SK-N-SH (cell line): ENCODE data around the gene SINHCAF. TPM values are rescaled to one million over a fixed set of nuclear protein-coding genes. Genes with fewer than 3 reads are reported as not detected.

Source experiments
- CTCF ChIA-PET: fragments of 300-600, 350-600 bp; formaldehyde crosslinking; extraction: SDS; loops from one replicate; lab custom pipeline; 2021; lab: Yijun Ruan, JAX
- POLR2A ChIA-PET: fragments of 350-600 bp; sonication (Branson Sonifier 250); formaldehyde crosslinking; extraction: SDS; loops from one replicate; lab custom pipeline; 2020; ENCODE audit warnings: antibody characterized with exemption, inconsistent platforms; lab: Yijun Ruan, JAX
- DNase-seq: peaks from one replicate; pipeline ENCODE4 v3.0.0; 2012
- H2AFZ ChIP-seq: fragments of 200-600 bp; sonication (generic); 2 replicates; pipeline ENCODE4 v1.8.1; 2016; ENCODE audit warnings: antibody characterized with exemption, mild to moderate bottlenecking, low read depth
- H3F3A ChIP-seq: fragments of 200-600 bp; sonication (generic); replicated peaks from 2 replicates; pipeline ENCODE3; 2016; ENCODE audit warnings: antibody characterized with exemption, mild to moderate bottlenecking; ENCODE audit not compliant: insufficient read depth
- H3K27ac ChIP-seq, 2 experiments: fragments of 200-500 bp in 1 of 2; fragments of 200-600 bp in 1 of 2; sonication (Bioruptor generic) in 1 of 2; sonication (generic), shearing (Covaris generic) in 1 of 2; 2 replicates each; pipeline versions ENCODE4 v1.5.1 to v1.6.1; 2014 to 2016; ENCODE audit warnings: low read depth in 2 of 2, inconsistent platforms in 1 of 2, low read length in 1 of 2, mild to moderate bottlenecking in 1 of 2, mixed read lengths in 1 of 2
- H3K27me3 ChIP-seq: fragments of 200-600 bp; sonication (generic), shearing (Covaris generic); 2 replicates; pipeline ENCODE4 v1.6.1; 2016; ENCODE audit warnings: mixed run types; ENCODE audit not compliant: insufficient read depth
- H3K36me3 ChIP-seq, 2 experiments: fragments of 200-500 bp in 1 of 2; fragments of 200-600 bp in 1 of 2; sonication (Bioruptor generic) in 1 of 2; sonication (generic) in 1 of 2; replicated peaks in 1 of 2; 2 replicates each; pipeline versions ENCODE3 to v1.5.1; 2014 to 2016; ENCODE audit warnings: low read length in 1 of 2, mild to moderate bottlenecking in 1 of 2; ENCODE audit not compliant: insufficient read depth in 2 of 2, control insufficient read depth in 1 of 2
- H3K4me1 ChIP-seq, 2 experiments: fragments of 200-500 bp in 1 of 2; fragments of 200-600 bp in 1 of 2; sonication (Bioruptor generic) in 1 of 2; sonication (generic), shearing (Covaris generic) in 1 of 2; 2 replicates each; pipeline versions ENCODE4 v1.5.1 to v1.6.1; 2014 to 2016; ENCODE audit warnings: low read depth in 1 of 2, low read length in 1 of 2, mixed run types in 1 of 2; ENCODE audit not compliant: insufficient read depth in 2 of 2, control insufficient read depth in 1 of 2
- H3K4me2 ChIP-seq: fragments of 200-600 bp; sonication (generic), shearing (Covaris generic); 2 replicates; pipeline ENCODE4 v1.6.1; 2017; ENCODE audit warnings: mixed run types
- H3K4me3 ChIP-seq, 2 experiments: fragments of 200-500 bp in 1 of 2; fragments of 200-600 bp in 1 of 2; sonication (Bioruptor generic) in 1 of 2; sonication (generic), shearing (Covaris generic) in 1 of 2; 2 replicates each; pipeline versions ENCODE4 v1.5.1 to v1.8.1; 2014 to 2016; ENCODE audit warnings: low read depth in 2 of 2, inconsistent platforms in 1 of 2, low read length in 1 of 2, mild to moderate bottlenecking in 1 of 2, mixed read lengths in 1 of 2, moderate library complexity in 1 of 2
- H3K79me2 ChIP-seq: fragments of 200-600 bp; sonication (generic); 2 replicates; pipeline ENCODE4 v1.8.1; 2017; ENCODE audit warnings: mild to moderate bottlenecking; ENCODE audit not compliant: insufficient read depth
- H3K9ac ChIP-seq: fragments of 200-600 bp; sonication (generic); 2 replicates; pipeline ENCODE4 v1.6.1; 2017; ENCODE audit warnings: mixed run types
- H3K9me2 ChIP-seq: fragments of 200-600 bp; sonication (generic); 2 replicates; pipeline ENCODE4 v1.6.1; 2017; ENCODE audit warnings: mixed run types
- H3K9me3 ChIP-seq: fragments of 200-600 bp; sonication (generic); 2 replicates; pipeline ENCODE4 v1.6.1; 2017; ENCODE audit warnings: mixed run types, mild to moderate bottlenecking, moderate library complexity
- H4K20me1 ChIP-seq: fragments of 200-600 bp; sonication (generic); 2 replicates; pipeline ENCODE4 v1.6.1; 2017; ENCODE audit warnings: mild to moderate bottlenecking, mixed run types; ENCODE audit not compliant: insufficient read depth
- EZH2phosphoT487 ChIP-seq: fragments of 200-600 bp; sonication (generic); IDR thresholded peaks from 2 replicates; pipeline ENCODE4 v1.6.1; 2017; ENCODE audit warnings: low read depth, mixed run types, mild to moderate bottlenecking, antibody characterized with exemption, moderate library complexity, borderline replicate concordance
- FOXJ3 ChIP-seq: sonication (generic); formaldehyde crosslinking; IDR thresholded peaks from 2 replicates; pipeline ENCODE4 v1.5.1; 2020; ENCODE audit warnings: mild to moderate bottlenecking, missing genetic modification reagents
- FOXM1 ChIP-seq: IDR thresholded peaks from 2 replicates; pipeline ENCODE4 v1.4.0; 2012; ENCODE audit warnings: low read depth, mild to moderate bottlenecking
- GABPA ChIP-seq: IDR thresholded peaks from 2 replicates; pipeline ENCODE4 v1.4.0; 2012; ENCODE audit warnings: low read depth, mild to moderate bottlenecking
- MEF2A ChIP-seq: IDR thresholded peaks from 2 replicates; pipeline ENCODE4 v1.4.0; 2012; ENCODE audit warnings: low read depth, borderline replicate concordance
- MXI1 ChIP-seq: IDR thresholded peaks from 2 replicates; pipeline ENCODE4 v1.6.1; 2012; ENCODE audit warnings: mild to moderate bottlenecking, low read depth, low read length, improper control_type of control experiment
- NRF1 ChIP-seq: IDR thresholded peaks from 2 replicates; pipeline ENCODE4 v1.6.1; 2012; ENCODE audit warnings: low read depth, mild to moderate bottlenecking, low read length
- POLR2AphosphoS5 ChIP-seq: IDR thresholded peaks from 2 replicates; pipeline ENCODE4 v1.6.1; 2012; ENCODE audit warnings: low read depth, low read length
- RCOR1 ChIP-seq: fragments of 150-350 bp; IDR thresholded peaks from 2 replicates; pipeline ENCODE4 v1.6.1; 2017; ENCODE audit warnings: antibody characterized with exemption, low read length
- RXRA ChIP-seq: IDR thresholded peaks from 2 replicates; pipeline ENCODE4 v1.4.0; 2012; ENCODE audit warnings: low read depth, mild to moderate bottlenecking, borderline replicate concordance
- SIN3A ChIP-seq: IDR thresholded peaks from 2 replicates; pipeline ENCODE4 v1.6.1; 2012; ENCODE audit warnings: low read depth, mild to moderate bottlenecking, low read length, moderate library complexity, borderline replicate concordance
- SMC3 ChIP-seq: IDR thresholded peaks from 2 replicates; pipeline ENCODE4 v1.6.1; 2012; ENCODE audit warnings: low read depth, low read length, improper control_type of control experiment
- TAF1 ChIP-seq: IDR thresholded peaks from 2 replicates; pipeline ENCODE4 v1.6.1; 2012; ENCODE audit warnings: low read depth, mild to moderate bottlenecking, low read length, moderate library complexity, borderline replicate concordance
- TCF12 ChIP-seq: IDR thresholded peaks from 2 replicates; pipeline ENCODE4 v1.4.0; 2012
- WGBS: methylation state at CpG from one replicate; pipeline ENCODE4 v1.1.6; 2017; ENCODE audit warnings: low lambda C conversion rate; 5-methylcytosine and 5-hydroxymethylcytosine counted together
- polyA plus RNA-seq, 3 experiments: library from polyadenylated mRNA; depleted of rRNA; stranded (reverse); fragments of >200 nt; gene quantifications; 2 replicates each; pipeline ENCODE4 v1.2.3, GENCODE V29; 2012
- TF ChIP-seq, protein P1 (sequence below): fragments of 150-350 bp; IDR thresholded peaks from 2 replicates; pipeline ENCODE4 v1.6.1; 2017; ENCODE audit warnings: antibody characterized with exemption, low read length, low read depth, borderline replicate concordance
- TF ChIP-seq, protein P2 (sequence below): IDR thresholded peaks from 2 replicates; pipeline ENCODE4; 2012
- TF ChIP-seq, protein P3 (sequence below): fragments of 200-600 bp; sonication (generic); IDR thresholded peaks from 2 replicates; pipeline ENCODE4 v1.6.1; 2017; ENCODE audit warnings: antibody characterized with exemption, mild to moderate bottlenecking, moderate library complexity
- TF ChIP-seq, protein P4 (sequence below): IDR thresholded peaks from 2 replicates; pipeline ENCODE4 v1.4.0; 2012; ENCODE audit warnings: low read depth, borderline replicate concordance

SINHCAF gene
- polyA plus RNA-seq, 1 of the 3 experiments (the other 2 are of a cell fraction), result 22.2 TPM

GRCh38 chr12:31312431-31312830, 13.5 kb downstream of the SINHCAF start:
- Histone ChIP-seq H3K9me3 (no peaks in the 10 kb centered on the region), H4K20me1 (peaks cover 20% of the 10 kb centered on the region), H3F3A (no peaks in the 10 kb centered on the region), H3K4me2 (no peak overlapping the region), H3K79me2 (peaks cover 100% of the 10 kb centered on the region), H3K4me3 (no peak overlapping the region), H3K9ac (no peak overlapping the region), H3K9me2 (no peaks in the 10 kb centered on the region), H3K4me1 (peaks cover 0 to 11% of the 10 kb centered on the region in 2 experiments; a peak in 2 of 4 replicates), H3K27ac (no peak overlapping the region), H2AFZ (no peak overlapping the region), H3K36me3 (no peaks in the 10 kb centered on the region), H3K27me3 (no peaks in the 10 kb centered on the region)
- ChIA-PET POLR2A (no interaction called here), CTCF (no interaction called here)
- no peak for DNase-seq
- 95% methylated on average over 1 of the region's 1 CpG for WGBS
- no peak for TF ChIP-seq RCOR1
- no peak for TF ChIP-seq TAF1
- TF ChIP-seq, protein P1, sequence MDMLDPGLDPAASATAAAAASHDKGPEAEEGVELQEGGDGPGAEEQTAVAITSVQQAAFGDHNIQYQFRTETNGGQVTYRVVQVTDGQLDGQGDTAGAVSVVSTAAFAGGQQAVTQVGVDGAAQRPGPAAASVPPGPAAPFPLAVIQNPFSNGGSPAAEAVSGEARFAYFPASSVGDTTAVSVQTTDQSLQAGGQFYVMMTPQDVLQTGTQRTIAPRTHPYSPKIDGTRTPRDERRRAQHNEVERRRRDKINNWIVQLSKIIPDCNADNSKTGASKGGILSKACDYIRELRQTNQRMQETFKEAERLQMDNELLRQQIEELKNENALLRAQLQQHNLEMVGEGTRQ, result no peak
- no peak for TF ChIP-seq MEF2A
- TF ChIP-seq FOXJ3 (CRISPR knock-in tag), result no peak
- TF ChIP-seq, protein P2, sequence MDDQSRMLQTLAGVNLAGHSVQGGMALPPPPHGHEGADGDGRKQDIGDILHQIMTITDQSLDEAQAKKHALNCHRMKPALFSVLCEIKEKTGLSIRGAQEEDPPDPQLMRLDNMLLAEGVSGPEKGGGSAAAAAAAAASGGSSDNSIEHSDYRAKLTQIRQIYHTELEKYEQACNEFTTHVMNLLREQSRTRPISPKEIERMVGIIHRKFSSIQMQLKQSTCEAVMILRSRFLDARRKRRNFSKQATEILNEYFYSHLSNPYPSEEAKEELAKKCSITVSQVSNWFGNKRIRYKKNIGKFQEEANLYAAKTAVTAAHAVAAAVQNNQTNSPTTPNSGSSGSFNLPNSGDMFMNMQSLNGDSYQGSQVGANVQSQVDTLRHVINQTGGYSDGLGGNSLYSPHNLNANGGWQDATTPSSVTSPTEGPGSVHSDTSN, result no peak
- TF ChIP-seq, protein P3, sequence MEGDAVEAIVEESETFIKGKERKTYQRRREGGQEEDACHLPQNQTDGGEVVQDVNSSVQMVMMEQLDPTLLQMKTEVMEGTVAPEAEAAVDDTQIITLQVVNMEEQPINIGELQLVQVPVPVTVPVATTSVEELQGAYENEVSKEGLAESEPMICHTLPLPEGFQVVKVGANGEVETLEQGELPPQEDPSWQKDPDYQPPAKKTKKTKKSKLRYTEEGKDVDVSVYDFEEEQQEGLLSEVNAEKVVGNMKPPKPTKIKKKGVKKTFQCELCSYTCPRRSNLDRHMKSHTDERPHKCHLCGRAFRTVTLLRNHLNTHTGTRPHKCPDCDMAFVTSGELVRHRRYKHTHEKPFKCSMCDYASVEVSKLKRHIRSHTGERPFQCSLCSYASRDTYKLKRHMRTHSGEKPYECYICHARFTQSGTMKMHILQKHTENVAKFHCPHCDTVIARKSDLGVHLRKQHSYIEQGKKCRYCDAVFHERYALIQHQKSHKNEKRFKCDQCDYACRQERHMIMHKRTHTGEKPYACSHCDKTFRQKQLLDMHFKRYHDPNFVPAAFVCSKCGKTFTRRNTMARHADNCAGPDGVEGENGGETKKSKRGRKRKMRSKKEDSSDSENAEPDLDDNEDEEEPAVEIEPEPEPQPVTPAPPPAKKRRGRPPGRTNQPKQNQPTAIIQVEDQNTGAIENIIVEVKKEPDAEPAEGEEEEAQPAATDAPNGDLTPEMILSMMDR, result no peak
- TF ChIP-seq SMC3, result no peak
- TF ChIP-seq NRF1, result no peak
- TF ChIP-seq EZH2phosphoT487, result no peak
- no peak for TF ChIP-seq RXRA
- no peak for TF ChIP-seq TCF12
- TF ChIP-seq, protein P4, sequence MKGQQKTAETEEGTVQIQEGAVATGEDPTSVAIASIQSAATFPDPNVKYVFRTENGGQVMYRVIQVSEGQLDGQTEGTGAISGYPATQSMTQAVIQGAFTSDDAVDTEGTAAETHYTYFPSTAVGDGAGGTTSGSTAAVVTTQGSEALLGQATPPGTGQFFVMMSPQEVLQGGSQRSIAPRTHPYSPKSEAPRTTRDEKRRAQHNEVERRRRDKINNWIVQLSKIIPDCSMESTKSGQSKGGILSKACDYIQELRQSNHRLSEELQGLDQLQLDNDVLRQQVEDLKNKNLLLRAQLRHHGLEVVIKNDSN, result no peak
- TF ChIP-seq GABPA, result no peak
- TF ChIP-seq SIN3A, result no peak
- no peak for TF ChIP-seq MXI1
- TF ChIP-seq POLR2AphosphoS5, result no peak
- TF ChIP-seq FOXM1, result no peak
